Effector memory CD8-positive, alpha-beta T cell (primary cell): ENCODE data around the gene GAGE12J.
A peak's percentile ranks its signal among the peaks of the same experiment; 100 is the strongest.
"Not testable (repeated sequence)": the region's sequence is repeated elsewhere in the genome, so short reads cannot be mapped to it uniquely, and the experiment has no call there.

Experiments
- ATAC-seq: fragments of 150-1000 bp; cut with Tn5 transposase; replicated peaks from 2 replicates; pipeline ENCODE4 v1.10.0; 2021; ENCODE audit warnings: mild to moderate bottlenecking, moderate library complexity
- DNase-seq, 3 experiments: peaks; one replicate each; pipeline ENCODE4 v3.0.0; 2021
- H3K27ac Mint-ChIP-seq, 2 donors: one replicate each; pipeline ENCODE4 v1.8.0; 2022; ENCODE audit warnings: mild to moderate bottlenecking in 2 of 2, mixed read lengths in 2 of 2, moderate library complexity in 2 of 2
- H3K27me3 Mint-ChIP-seq, 2 donors: one replicate each; pipeline ENCODE4 v1.8.0; 2022; ENCODE audit warnings: mixed read lengths in 2 of 2
- H3K36me3 Mint-ChIP-seq: one replicate; pipeline ENCODE4 v1.8.0; 2022; ENCODE audit warnings: mild to moderate bottlenecking, moderate library complexity, mixed read lengths; ENCODE audit not compliant: insufficient read depth
- H3K4me1 Mint-ChIP-seq, 2 donors: one replicate each; pipeline ENCODE4 v1.8.0; 2022; ENCODE audit warnings: low read depth in 2 of 2, mixed read lengths in 2 of 2
- H3K4me3 Mint-ChIP-seq, 2 donors: one replicate each; pipeline ENCODE4 v1.8.0; 2022; ENCODE audit warnings: mild to moderate bottlenecking in 2 of 2, mixed read lengths in 2 of 2, moderate library complexity in 2 of 2
- H3K9me3 Mint-ChIP-seq, 2 donors: one replicate each; pipeline ENCODE4 v1.8.0; 2022; ENCODE audit warnings: mixed read lengths in 2 of 2
- total RNA-seq, 9 experiments: gene quantifications; one replicate each; lab custom pipeline; 2026; lab: John Stamatoyannopoulos, UW

Gene GAGE12J
- 0 reads per million in 9 experiments for total RNA-seq

GRCh38 chrX:49321737-49322136 lies at the start of gene GAGE12J:
Gene GAGE12J, plus strand, starts transcription at chrX:49322037. Its CDS starts 1,157 bp downstream, at chrX:49323194.
- H3K4me1 Mint-ChIP-seq, ATAC-seq, H3K9me3 Mint-ChIP-seq, DNase-seq, H3K27me3 Mint-ChIP-seq, H3K36me3 Mint-ChIP-seq, H3K27ac Mint-ChIP-seq, H3K4me3 Mint-ChIP-seq: not testable (repeated sequence)

- ATAC-seq: no peak
- H3K27me3 Mint-ChIP-seq: no peaks in the 10 kb centered on the region
- H3K36me3 Mint-ChIP-seq: peaks cover 27% of the 10 kb centered on the region
- peak overlapping the region; percentile 86 to 88 for H3K27ac Mint-ChIP-seq
- H3K9me3 Mint-ChIP-seq: no peaks in the 10 kb centered on the region
- H3K4me3 Mint-ChIP-seq: peak overlapping the region; percentile 73 to 77
- DNase-seq: no peak
- H3K4me1 Mint-ChIP-seq: peaks cover 45 to 49% of the 10 kb centered on the region in 2 donors
Observed at GRCh38 chrX:49272421-49272820, 49.4 kb upstream of the GAGE12J start.

GRCh38 chrX:49273181-49273727 lies 48.6 kb upstream of the GAGE12J start:
- Mint-ChIP-seq H3K9me3 (no peaks in the 10 kb centered on the region), H3K4me1 (peaks cover 51 to 52% of the 10 kb centered on the region in 2 donors), H3K27me3 (no peaks in the 10 kb centered on the region), H3K27ac (peak overlapping the region; percentile 86 to 88), H3K4me3 (peak overlapping the region; percentile 73 to 77), H3K36me3 (peaks cover 24% of the 10 kb centered on the region)
- ATAC-seq (peak; percentile 8), DNase-seq (peak; percentile 12 to 15 (median 15))

GRCh38 chrX:49276207-49276606 lies 45.6 kb upstream of the GAGE12J start:
- Mint-ChIP-seq H3K27ac (no peak overlapping the region), H3K27me3 (no peaks in the 10 kb centered on the region), H3K4me1 (peaks cover 48 to 50% of the 10 kb centered on the region in 2 donors), H3K9me3 (no peaks in the 10 kb centered on the region), H3K36me3 (peaks cover 12% of the 10 kb centered on the region), H3K4me3 (no peak overlapping the region)
- no peak for DNase-seq
- ATAC-seq: no peak

- Mint-ChIP-seq H3K4me3 (peak overlapping the region; percentile 15 to 49), H3K27me3 (no peaks in the 10 kb centered on the region), H3K9me3 (no peaks in the 10 kb centered on the region), H3K27ac (peak overlapping the region; percentile 82 to 83), H3K4me1 (peaks cover 46 to 47% of the 10 kb centered on the region in 2 donors), H3K36me3 (peaks cover 13% of the 10 kb centered on the region)
- DNase-seq: no peak
- ATAC-seq: no peak
Observed at GRCh38 chrX:49276671-49277534, 44.9 kb upstream of the GAGE12J start.

GRCh38 chrX:49277535-49277830 lies 44.4 kb upstream of the GAGE12J start:
- peaks cover 45 to 51% of the 10 kb centered on the region in 2 donors for H3K4me1 Mint-ChIP-seq
- H3K27ac Mint-ChIP-seq: peak overlapping the region; percentile 82 to 83
- DNase-seq: no peak
- peaks cover 15% of the 10 kb centered on the region for H3K36me3 Mint-ChIP-seq
- H3K4me3 Mint-ChIP-seq: peak overlapping the region in 1 of 2 donors; percentile 15
- H3K9me3 Mint-ChIP-seq: no peaks in the 10 kb centered on the region
- ATAC-seq: no peak
- no peaks in the 10 kb centered on the region for H3K27me3 Mint-ChIP-seq

GRCh38 chrX:49278081-49278480 lies 43.8 kb upstream of the GAGE12J start:
- Mint-ChIP-seq H3K27ac (peak overlapping the region; percentile 82 to 83), H3K36me3 (peaks cover 14% of the 10 kb centered on the region), H3K9me3 (no peaks in the 10 kb centered on the region), H3K4me3 (peak overlapping the region in 1 of 2 donors; percentile 15), H3K27me3 (no peaks in the 10 kb centered on the region), H3K4me1 (peaks cover 41 to 46% of the 10 kb centered on the region in 2 donors)
- DNase-seq: no peak
- ATAC-seq: no peak

- Mint-ChIP-seq H3K4me3 (no peak overlapping the region), H3K27ac (peak overlapping the region in 1 of 2 donors; percentile 19), H3K9me3 (no peaks in the 10 kb centered on the region), H3K36me3 (peaks cover 11% of the 10 kb centered on the region), H3K4me1 (peaks cover 13 to 16% of the 10 kb centered on the region in 2 donors), H3K27me3 (no peaks in the 10 kb centered on the region)
- no peak for DNase-seq
- no peak for ATAC-seq
Observed at GRCh38 chrX:49282647-49283011, 39.2 kb upstream of the GAGE12J start.

- Mint-ChIP-seq H3K9me3 (no peaks in the 10 kb centered on the region), H3K36me3 (peaks cover 11% of the 10 kb centered on the region), H3K27ac (no peak overlapping the region), H3K27me3 (no peaks in the 10 kb centered on the region), H3K4me1 (peaks cover 14 to 23% of the 10 kb centered on the region in 2 donors), H3K4me3 (no peak overlapping the region)
- DNase-seq (no peak), ATAC-seq (no peak)
Observed at GRCh38 chrX:49284212-49284611, 37.6 kb upstream of the GAGE12J start.

GRCh38 chrX:49286136-49286535 lies 35.7 kb upstream of the GAGE12J start:
- no peak overlapping the region for H3K4me3 Mint-ChIP-seq
- ATAC-seq (no peak), DNase-seq (no peak)
- H3K4me1 Mint-ChIP-seq: peaks cover 14 to 20% of the 10 kb centered on the region in 2 donors
- H3K36me3 Mint-ChIP-seq: peaks cover 11% of the 10 kb centered on the region
- no peaks in the 10 kb centered on the region for H3K27me3 Mint-ChIP-seq
- no peaks in the 10 kb centered on the region for H3K9me3 Mint-ChIP-seq
- no peak overlapping the region for H3K27ac Mint-ChIP-seq

GRCh38 chrX:49286581-49286980 lies 35.3 kb upstream of the GAGE12J start:
- peak overlapping the region; percentile 20 to 56 for H3K27ac Mint-ChIP-seq
- no peaks in the 10 kb centered on the region for H3K9me3 Mint-ChIP-seq
- ATAC-seq: no peak
- no peaks in the 10 kb centered on the region for H3K27me3 Mint-ChIP-seq
- H3K4me3 Mint-ChIP-seq: no peak overlapping the region
- peaks cover 11% of the 10 kb centered on the region for H3K36me3 Mint-ChIP-seq
- DNase-seq: no peak
- peaks cover 14 to 20% of the 10 kb centered on the region in 2 donors for H3K4me1 Mint-ChIP-seq

- Mint-ChIP-seq H3K4me1 (peaks cover 20 to 24% of the 10 kb centered on the region in 2 donors), H3K27me3 (no peaks in the 10 kb centered on the region), H3K9me3 (no peaks in the 10 kb centered on the region), H3K36me3 (peaks cover 8% of the 10 kb centered on the region), H3K27ac (peak overlapping the region in 1 of 2 donors; percentile 75), H3K4me3 (no peak overlapping the region)
- ATAC-seq (no peak), DNase-seq (no peak)
Observed at GRCh38 chrX:49287665-49288064, 34.2 kb upstream of the GAGE12J start.

- no peaks in the 10 kb centered on the region for H3K27me3 Mint-ChIP-seq
- peaks cover 20 to 26% of the 10 kb centered on the region in 2 donors for H3K4me1 Mint-ChIP-seq
- H3K36me3 Mint-ChIP-seq: peaks cover 3% of the 10 kb centered on the region
- no peak overlapping the region for H3K27ac Mint-ChIP-seq
- no peak overlapping the region for H3K4me3 Mint-ChIP-seq
- no peak for ATAC-seq
- no peaks in the 10 kb centered on the region for H3K9me3 Mint-ChIP-seq
- DNase-seq: no peak
Observed at GRCh38 chrX:49290215-49290614, 31.6 kb upstream of the GAGE12J start.
